NB4 (cell line): ENCODE results near the gene OCSTAMP.

Source experiments
- CTCF ChIP-seq: IDR thresholded peaks from one replicate; pipeline ENCODE4 v1.5.1; 2012; ENCODE audit warnings: low read depth, low read length
- MYC ChIP-seq: IDR thresholded peaks from 2 replicates; pipeline ENCODE4 v1.6.1; 2011; ENCODE audit warnings: low read depth, low read length
- POLR2A ChIP-seq: IDR thresholded peaks from 2 replicates; pipeline ENCODE4 v1.6.1; 2011; ENCODE audit warnings: mild to moderate bottlenecking; ENCODE audit not compliant: insufficient read length; ENCODE audit errors: extremely low read depth

- no peak for TF ChIP-seq CTCF
- TF ChIP-seq POLR2A = no peak
- no peak for TF ChIP-seq MYC
These were observed 30.9 kb upstream of the OCSTAMP start for GRCh38 chr20:46581391-46581790.
